Neural cell (in vitro differentiated cells): ENCODE results near the gene KRTAP5-2.

Source experiments
- CTCF ChIP-seq: fragments of 450-650 bp; IDR thresholded peaks from 2 replicates; pipeline ENCODE4 v1.5.1; 2014; ENCODE audit warnings: antibody characterized with exemption, mild to moderate bottlenecking, moderate library complexity; ENCODE audit not compliant: poor library complexity, severe bottlenecking
- EZH2 ChIP-seq: fragments of 200-600, 300-800 bp; shearing (Covaris generic), sonication (generic); IDR thresholded peaks from 2 replicates; pipeline ENCODE4 v1.6.1; 2014; ENCODE audit warnings: antibody characterized with exemption, low read length, borderline replicate concordance, mild to moderate bottlenecking; ENCODE audit not compliant: insufficient read depth, poor library complexity, severe bottlenecking
- POLR2AphosphoS5 ChIP-seq: IDR thresholded peaks from 2 replicates; pipeline ENCODE4 v1.6.1; 2012
- RAD21 ChIP-seq: fragments of 450-650 bp; conservative IDR thresholded peaks from 2 replicates; pipeline ENCODE4 v1.6.1; 2014; ENCODE audit warnings: antibody characterized with exemption, mild to moderate bottlenecking, moderate library complexity
- TAF1 ChIP-seq: IDR thresholded peaks from 2 replicates; pipeline ENCODE4 v1.6.1; 2012; ENCODE audit warnings: low read depth

- TF ChIP-seq EZH2 (no peak), CTCF (no peak), TAF1 (no peak), RAD21 (no peak), POLR2AphosphoS5 (no peak)
Observed at GRCh38 chr11:1561266-1561665, 36.8 kb downstream of the KRTAP5-2 start.
